HepG2 (cell line): ENCODE data around the gene NKX2-2. TPM values are rescaled to one million over a fixed set of nuclear protein-coding genes. Genes with fewer than 3 reads are reported as not detected.

Source experiments
- ATAC-seq: fragments of 200-7000 bp; cut with Tn5 transposase; 3 replicates; pipeline ENCODE4 v1.9.1; 2020; ENCODE audit warnings: mild to moderate bottlenecking, moderate library complexity
- BruUV-seq: library from RNA; stranded (reverse); fragments of 400-500 nt; replicated peaks from 2 replicates; lab custom pipeline; 2021; lab: Mats Ljungman, UMichigan
- CTCF ChIA-PET: fragments of 300-600 bp; formaldehyde crosslinking; extraction: SDS; loops from one replicate; lab custom pipeline; 2021; ENCODE audit warnings: low total read pairs, inconsistent platforms, low intra/inter-chr PET ratio; lab: Yijun Ruan, JAX
- POLR2A ChIA-PET: fragments of 350-600 bp; sonication (Branson Sonifier 250); formaldehyde crosslinking; loops from one replicate; lab custom pipeline; 2020; ENCODE audit warnings: antibody characterized with exemption, inconsistent platforms; lab: Yijun Ruan, JAX
- DNase-seq: peaks from one replicate; pipeline ENCODE4 v3.0.0-alpha.2; 2015; ENCODE audit warnings: low spot score
- FAIRE-seq: peaks from 3 replicates; lab custom pipeline; 2011; peaks lifted over from hg19 to GRCh38; lab: Jason Lieb, UNC
- H2AFZ ChIP-seq: one replicate; pipeline ENCODE4 v1.6.1; 2011; ENCODE audit warnings: low read length, inconsistent platforms
- H3K27ac ChIP-seq: fragments of 300-600 bp; 3 replicates; pipeline ENCODE4 v1.8.0; 2011; ENCODE audit warnings: mixed run types, mild to moderate bottlenecking, mixed read lengths, low read length, inconsistent platforms; ENCODE audit not compliant: insufficient read depth; ENCODE audit errors: extremely low read length
- H3K27me3 ChIP-seq, 2 experiments: fragments of 200-600 bp in 1 of 2; 2 replicates in 1 of 2; 3 replicates in 1 of 2; pipeline versions ENCODE4 v1.6.0 to v1.8.0; 2011; ENCODE audit warnings: low read length in 2 of 2, mild to moderate bottlenecking in 2 of 2, moderate library complexity in 2 of 2, inconsistent platforms in 1 of 2; ENCODE audit not compliant: insufficient read depth in 2 of 2, control insufficient read depth in 1 of 2
- H3K36me3 ChIP-seq, 2 experiments: fragments of 200-600 bp in 1 of 2; replicated peaks in 1 of 2; 2 replicates in 1 of 2; 3 replicates in 1 of 2; pipeline versions ENCODE4 v1.5.1 to v1.8.0; 2011; ENCODE audit warnings: low read length in 2 of 2, inconsistent platforms in 1 of 2; ENCODE audit not compliant: insufficient read depth in 2 of 2, control insufficient read depth in 1 of 2
- H3K4me1 ChIP-seq: 2 replicates; pipeline ENCODE4 v1.5.1; 2012; ENCODE audit warnings: low read length, inconsistent platforms; ENCODE audit not compliant: insufficient read depth
- H3K4me2 ChIP-seq: 2 replicates; pipeline ENCODE4 v1.6.0; 2011; ENCODE audit warnings: low read depth, low read length, inconsistent platforms
- H3K4me3 ChIP-seq, 3 experiments: fragments of 200-600 bp in 1 of 3; sonication (generic), shearing (Covaris generic) in 1 of 3; replicated peaks in 1 of 3; 2 replicates each; pipeline ENCODE4 v1.5.1; 2011 to 2016; ENCODE audit warnings: low read length in 3 of 3, inconsistent platforms in 2 of 3, low read depth in 2 of 3, mild to moderate bottlenecking in 2 of 3, control low read depth in 1 of 3, mixed read lengths in 1 of 3; ENCODE audit not compliant: insufficient read depth in 1 of 3
- H3K79me2 ChIP-seq: one replicate; pipeline ENCODE4 v1.6.1; 2011; ENCODE audit warnings: low read length, inconsistent platforms; ENCODE audit not compliant: insufficient read depth
- H3K9ac ChIP-seq: 2 replicates; pipeline ENCODE4 v1.6.0; 2011; ENCODE audit warnings: mild to moderate bottlenecking, low read depth, low read length, inconsistent platforms; ENCODE audit not compliant: insufficient read depth
- H3K9me3 ChIP-seq: 2 replicates; pipeline ENCODE4 v1.5.1; 2012; ENCODE audit warnings: mild to moderate bottlenecking, low read length
- H4K20me1 ChIP-seq: 2 replicates; pipeline ENCODE4 v1.6.0; 2011; ENCODE audit warnings: inconsistent platforms, mild to moderate bottlenecking, low read length, moderate library complexity; ENCODE audit not compliant: insufficient read depth
- EZH2 ChIP-seq: conservative IDR thresholded peaks from 2 replicates; pipeline ENCODE4 v1.6.1; 2012; ENCODE audit warnings: mild to moderate bottlenecking, low read depth, low read length, moderate library complexity
- MEIS1 ChIP-seq: sonication (generic); formaldehyde crosslinking; IDR thresholded peaks from 2 replicates; pipeline ENCODE4 v1.9.0; 2021; ENCODE audit warnings: mild to moderate bottlenecking, missing genetic modification reagents, moderate library complexity, borderline replicate concordance
- NONO ChIP-seq, 2 experiments: fragments of 450-650 bp in 1 of 2; sonication (generic) in 1 of 2; formaldehyde crosslinking in 1 of 2; IDR thresholded peaks in 1 of 2; conservative IDR thresholded peaks in 1 of 2; 2 replicates each; pipeline versions ENCODE4 v1.6.1 to v1.8.0; 2017 to 2022; ENCODE audit warnings: mild to moderate bottlenecking in 1 of 2, missing genetic modification reagents in 1 of 2, moderate library complexity in 1 of 2
- PHF20 ChIP-seq: sonication (generic); formaldehyde crosslinking; IDR thresholded peaks from 2 replicates; pipeline ENCODE4 v1.5.0; 2020; ENCODE audit warnings: mild to moderate bottlenecking, missing genetic modification reagents
- SRY ChIP-seq: sonication (generic); formaldehyde crosslinking; IDR thresholded peaks from 2 replicates; pipeline ENCODE4 v1.8.0; 2022; ENCODE audit warnings: mild to moderate bottlenecking, missing genetic modification reagents
- TBX3 ChIP-seq: fragments of 450-650 bp; IDR thresholded peaks from 2 replicates; pipeline ENCODE4 v1.6.1; 2017; ENCODE audit warnings: antibody characterized with exemption, mild to moderate bottlenecking, inconsistent platforms, borderline replicate concordance
- ZNF282 ChIP-seq: fragments of 450-650 bp; IDR thresholded peaks from 2 replicates; pipeline ENCODE4 v1.6.1; 2018; ENCODE audit not compliant: partially characterized antibody
- WGBS: methylation state at CpG from one replicate; pipeline ENCODE4 v1.1.6; 2017; ENCODE audit warnings: low lambda C conversion rate; 5-methylcytosine and 5-hydroxymethylcytosine counted together
- in situ Hi-C: cut with HindIII; loops from 2 replicates; pipeline ENCODE4 v1.10.0; 2017; ENCODE audit warnings: low pct_unique_long_range_greater_than_20kb; ENCODE audit not compliant: extremely low pct_ligation_motif_present
- intact Hi-C: fragments of 100-400 bp; cut with micrococcal nuclease; formaldehyde crosslinking; loops from one replicate; pipeline ENCODE4 v1.10.0; 2022; ENCODE audit not compliant: unreplicated experiment
- polyA plus RNA-seq, 8 experiments: library from polyadenylated mRNA; depleted of rRNA in 3 of 8; stranded (reverse) in 7 of 8; unstranded in 1 of 8; fragments of >200 nt; fragmentation: Illumina TruSeq in 4 of 8; extraction: Trizol in 4 of 8; gene quantifications; 2 replicates each; pipeline versions ENCODE4 v1.2.1 to v1.2.3, GENCODE V29; 2011 to 2016; ENCODE audit warnings: low read depth in 4 of 8, missing spikeins in 1 of 8, mixed read lengths in 1 of 8; ENCODE audit not compliant: insufficient read depth in 1 of 8
- total RNA-seq, 5 experiments: library from RNA; depleted of rRNA; stranded (reverse); fragments of >200 nt; fragmentation: Illumina TruSeq; extraction: Trizol; gene quantifications; 2 replicates each; pipeline ENCODE4 v1.2.3, GENCODE V29; 2016; ENCODE audit warnings: low read depth in 1 of 5
- TF ChIP-seq, protein P1 (sequence below): sonication (generic); formaldehyde crosslinking; IDR thresholded peaks from 2 replicates; pipeline ENCODE4 v1.5.0; 2020; ENCODE audit warnings: missing genetic modification reagents, mild to moderate bottlenecking, borderline replicate concordance
- TF ChIP-seq, protein P2 (sequence below): sonication (generic); formaldehyde crosslinking; IDR thresholded peaks from 2 replicates; pipeline ENCODE4 v1.4.0; 2020; ENCODE audit warnings: missing genetic modification reagents
- TF ChIP-seq, protein P3 (sequence below), 2 experiments: IDR thresholded peaks; 2 replicates each; pipeline ENCODE4 v1.6.1; 2011 to 2012; ENCODE audit warnings: low read length in 2 of 2, borderline replicate concordance in 1 of 2, low read depth in 1 of 2, mild to moderate bottlenecking in 1 of 2, moderate library complexity in 1 of 2

NKX2-2 gene
- total and polyA plus RNA-seq, 2 of the 13 experiments (the other 11 are each of a cell fraction or from before 2014, with no cell fraction given) = not detected

- no peak overlapping the region for H3K4me3 ChIP-seq
- FAIRE-seq = no peak
- peak; percentile 27; the same call in 1 of the 3 replicates for ATAC-seq
- H4K20me1 ChIP-seq = no peaks in the 10 kb centered on the region
- WGBS = 44% methylated on average over 20 of the region's 20 CpGs
- in situ Hi-C loops = no loop called here
- peaks cover 5 to 65% of the 10 kb centered on the region in 2 experiments; a peak in 3 of 5 replicates for H3K27me3 ChIP-seq
- no peak for TF ChIP-seq NONO (IDR thresholded peaks at IDR 0.05)
- no peak for TF ChIP-seq NONO (CRISPR knock-in tag; conservative IDR thresholded peaks at IDR 0.05)
- TF ChIP-seq EZH2 = 0 out of 2 replicates have a peak, but pooled peaks have one; percentile 48
- no peak for TF ChIP-seq MEIS1 (CRISPR knock-in tag)
- no peak for TF ChIP-seq PHF20 (CRISPR knock-in tag)
- H3K36me3 ChIP-seq = no peaks in the 10 kb centered on the region
- no peak overlapping the region for H2AFZ ChIP-seq
- no peaks in the 10 kb centered on the region for H3K79me2 ChIP-seq
- no peak overlapping the region for H3K9ac ChIP-seq
- BruUV-seq = no TSS peak
- ChIA-PET POLR2A (no interaction called here), CTCF (no interaction called here)
- H3K4me2 ChIP-seq = no peak overlapping the region
- DNase-seq = no peak
- intact Hi-C loops = no loop called here
- no peak overlapping the region for H3K27ac ChIP-seq
- H3K9me3 ChIP-seq = no peaks in the 10 kb centered on the region
- H3K4me1 ChIP-seq = no peaks in the 10 kb centered on the region
Observed at GRCh38 chr20:21557241-21558020, 43.6 kb upstream of the NKX2-2 start.

GRCh38 chr20:21556398-21556797 is 42.5 kb upstream of the NKX2-2 start:
- H3K9me3 ChIP-seq = no peaks in the 10 kb centered on the region
- intact Hi-C loops (no loop called here), in situ Hi-C loops (no loop called here)
- no peak for DNase-seq
- no peak for FAIRE-seq
- no peak overlapping the region for H3K4me2 ChIP-seq
- no peak overlapping the region for H3K27ac ChIP-seq
- H2AFZ ChIP-seq = no peak overlapping the region
- ATAC-seq = peak; percentile 43; the same call in 2 of the 3 replicates
- ChIA-PET CTCF (no interaction called here), POLR2A (no interaction called here)
- 31% methylated on average over 2 of the region's 2 CpGs for WGBS
- H3K4me3 ChIP-seq = no peak overlapping the region
- no peaks in the 10 kb centered on the region for H3K79me2 ChIP-seq
- H3K4me1 ChIP-seq = no peaks in the 10 kb centered on the region
- no peak overlapping the region for H3K9ac ChIP-seq
- no TSS peak for BruUV-seq
- peaks cover 5 to 65% of the 10 kb centered on the region in 2 experiments; a peak in 3 of 5 replicates for H3K27me3 ChIP-seq
- no peaks in the 10 kb centered on the region for H3K36me3 ChIP-seq
- no peaks in the 10 kb centered on the region for H4K20me1 ChIP-seq
- TF ChIP-seq, protein P1, sequence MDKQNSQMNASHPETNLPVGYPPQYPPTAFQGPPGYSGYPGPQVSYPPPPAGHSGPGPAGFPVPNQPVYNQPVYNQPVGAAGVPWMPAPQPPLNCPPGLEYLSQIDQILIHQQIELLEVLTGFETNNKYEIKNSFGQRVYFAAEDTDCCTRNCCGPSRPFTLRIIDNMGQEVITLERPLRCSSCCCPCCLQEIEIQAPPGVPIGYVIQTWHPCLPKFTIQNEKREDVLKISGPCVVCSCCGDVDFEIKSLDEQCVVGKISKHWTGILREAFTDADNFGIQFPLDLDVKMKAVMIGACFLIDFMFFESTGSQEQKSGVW (CRISPR knock-in tag) = no peak
- TF ChIP-seq, protein P2, sequence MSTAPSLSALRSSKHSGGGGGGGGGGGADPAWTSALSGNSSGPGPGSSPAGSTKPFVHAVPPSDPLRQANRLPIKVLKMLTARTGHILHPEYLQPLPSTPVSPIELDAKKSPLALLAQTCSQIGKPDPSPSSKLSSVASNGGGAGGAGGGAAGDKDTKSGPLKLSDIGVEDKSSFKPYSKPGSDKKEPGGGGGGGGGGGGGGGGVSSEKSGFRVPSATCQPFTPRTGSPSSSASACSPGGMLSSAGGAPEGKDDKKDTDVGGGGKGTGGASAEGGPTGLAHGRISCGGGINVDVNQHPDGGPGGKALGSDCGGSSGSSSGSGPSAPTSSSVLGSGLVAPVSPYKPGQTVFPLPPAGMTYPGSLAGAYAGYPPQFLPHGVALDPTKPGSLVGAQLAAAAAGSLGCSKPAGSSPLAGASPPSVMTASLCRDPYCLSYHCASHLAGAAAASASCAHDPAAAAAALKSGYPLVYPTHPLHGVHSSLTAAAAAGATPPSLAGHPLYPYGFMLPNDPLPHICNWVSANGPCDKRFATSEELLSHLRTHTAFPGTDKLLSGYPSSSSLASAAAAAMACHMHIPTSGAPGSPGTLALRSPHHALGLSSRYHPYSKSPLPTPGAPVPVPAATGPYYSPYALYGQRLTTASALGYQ = no peak
- no peak for TF ChIP-seq SRY (CRISPR knock-in tag)
- TF ChIP-seq, protein P3, sequence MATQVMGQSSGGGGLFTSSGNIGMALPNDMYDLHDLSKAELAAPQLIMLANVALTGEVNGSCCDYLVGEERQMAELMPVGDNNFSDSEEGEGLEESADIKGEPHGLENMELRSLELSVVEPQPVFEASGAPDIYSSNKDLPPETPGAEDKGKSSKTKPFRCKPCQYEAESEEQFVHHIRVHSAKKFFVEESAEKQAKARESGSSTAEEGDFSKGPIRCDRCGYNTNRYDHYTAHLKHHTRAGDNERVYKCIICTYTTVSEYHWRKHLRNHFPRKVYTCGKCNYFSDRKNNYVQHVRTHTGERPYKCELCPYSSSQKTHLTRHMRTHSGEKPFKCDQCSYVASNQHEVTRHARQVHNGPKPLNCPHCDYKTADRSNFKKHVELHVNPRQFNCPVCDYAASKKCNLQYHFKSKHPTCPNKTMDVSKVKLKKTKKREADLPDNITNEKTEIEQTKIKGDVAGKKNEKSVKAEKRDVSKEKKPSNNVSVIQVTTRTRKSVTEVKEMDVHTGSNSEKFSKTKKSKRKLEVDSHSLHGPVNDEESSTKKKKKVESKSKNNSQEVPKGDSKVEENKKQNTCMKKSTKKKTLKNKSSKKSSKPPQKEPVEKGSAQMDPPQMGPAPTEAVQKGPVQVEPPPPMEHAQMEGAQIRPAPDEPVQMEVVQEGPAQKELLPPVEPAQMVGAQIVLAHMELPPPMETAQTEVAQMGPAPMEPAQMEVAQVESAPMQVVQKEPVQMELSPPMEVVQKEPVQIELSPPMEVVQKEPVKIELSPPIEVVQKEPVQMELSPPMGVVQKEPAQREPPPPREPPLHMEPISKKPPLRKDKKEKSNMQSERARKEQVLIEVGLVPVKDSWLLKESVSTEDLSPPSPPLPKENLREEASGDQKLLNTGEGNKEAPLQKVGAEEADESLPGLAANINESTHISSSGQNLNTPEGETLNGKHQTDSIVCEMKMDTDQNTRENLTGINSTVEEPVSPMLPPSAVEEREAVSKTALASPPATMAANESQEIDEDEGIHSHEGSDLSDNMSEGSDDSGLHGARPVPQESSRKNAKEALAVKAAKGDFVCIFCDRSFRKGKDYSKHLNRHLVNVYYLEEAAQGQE (IDR thresholded peaks at IDR 0.05; ENCODE audit: borderline replicate concordance in 1 of 2, low read depth in 1 of 2, low read length in 2 of 2) = no peak
- no peak for TF ChIP-seq ZNF282
- TF ChIP-seq TBX3 = no peak
